Activated CD4-positive, alpha-beta T cell treated with anti-CD3 and anti-CD28 coated beads for 1 hour (primary cell): ENCODE measurements around the gene SEL1L3.

Experiments used
- DNase-seq: peaks from one replicate; pipeline ENCODE4 v3.0.0-alpha.2; 2020

Gene SEL1L3

DNA sequence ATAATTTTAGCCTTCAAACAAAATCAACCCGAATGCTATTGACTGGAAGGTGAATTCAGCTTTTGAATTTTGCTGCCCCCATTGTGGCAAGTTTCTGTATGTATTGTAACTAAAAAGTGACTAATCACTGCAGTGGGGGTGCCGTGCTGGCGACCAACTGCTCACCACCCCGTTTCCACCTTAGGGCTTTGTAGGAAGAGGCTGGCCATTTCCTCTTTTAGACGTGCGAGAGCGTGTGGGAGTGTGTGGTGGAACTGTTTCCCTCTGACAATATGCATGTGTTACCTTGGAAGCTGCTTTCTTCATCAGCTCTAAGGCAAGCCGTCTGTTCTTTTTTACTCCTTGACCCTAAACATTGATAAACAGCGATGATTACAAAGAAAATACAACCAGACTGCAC lies 78.8 kb downstream of the SEL1L3 start:
- no peak for DNase-seq

DNA sequence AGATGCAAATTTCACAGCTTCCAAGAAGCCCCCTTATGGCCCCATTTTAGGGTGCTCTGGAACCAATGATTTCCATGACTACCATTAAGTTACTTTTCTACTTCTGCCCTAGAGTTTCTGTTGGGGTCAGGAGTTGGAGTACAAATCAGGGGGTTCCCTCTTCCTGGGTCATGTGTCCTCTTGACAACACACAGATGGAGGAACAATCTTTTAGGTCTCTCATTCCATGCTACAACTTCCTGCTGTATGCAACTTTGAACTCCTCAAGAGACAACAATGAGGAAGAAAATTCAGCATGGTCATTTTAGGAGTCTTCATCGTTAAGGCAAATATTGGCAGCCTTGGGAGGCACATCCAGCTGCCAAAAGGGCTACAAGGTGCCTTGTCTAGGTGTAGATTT lies 79.7 kb downstream of the SEL1L3 start:
- no peak for DNase-seq

DNA sequence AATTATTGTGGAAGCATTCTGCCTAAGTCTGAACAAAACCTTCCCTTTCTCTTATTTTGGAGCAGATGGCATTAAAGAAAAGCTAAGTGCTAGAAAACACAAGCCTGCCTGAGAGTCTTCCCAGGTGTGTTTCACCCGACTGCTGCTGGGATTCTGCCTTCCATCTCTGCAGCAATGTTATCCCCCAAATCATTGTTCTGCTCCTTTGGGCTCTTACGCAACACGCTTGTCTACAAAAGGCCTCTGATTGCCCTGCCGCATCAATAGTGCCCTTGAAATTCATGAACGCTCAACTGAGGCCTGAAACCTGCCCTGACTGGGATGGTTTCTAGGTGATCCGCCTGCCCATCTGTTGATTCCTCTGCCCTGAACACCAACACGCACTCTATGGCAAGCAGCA lies 80.3 kb downstream of the SEL1L3 start:
- no peak for DNase-seq

DNA sequence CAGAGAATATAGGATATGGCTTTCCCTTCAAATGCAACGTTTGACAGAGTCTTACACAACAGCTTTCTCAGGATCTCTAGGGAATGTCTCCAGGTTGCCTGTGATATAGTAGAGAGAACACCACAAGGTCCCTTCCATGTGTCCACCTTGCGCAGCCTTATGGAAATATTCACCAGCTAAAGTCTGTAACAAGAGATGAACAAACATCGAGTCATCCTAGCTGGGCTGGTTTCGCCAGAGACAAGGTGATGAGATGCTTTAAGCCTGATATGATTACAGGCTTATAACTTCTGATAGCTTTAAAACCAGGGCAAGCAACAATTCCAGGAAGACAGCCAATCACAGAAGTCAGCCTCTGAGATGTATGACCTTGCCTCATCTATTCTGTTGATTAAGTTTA lies 83.8 kb downstream of the SEL1L3 start:
- DNase-seq, result no peak

DNA sequence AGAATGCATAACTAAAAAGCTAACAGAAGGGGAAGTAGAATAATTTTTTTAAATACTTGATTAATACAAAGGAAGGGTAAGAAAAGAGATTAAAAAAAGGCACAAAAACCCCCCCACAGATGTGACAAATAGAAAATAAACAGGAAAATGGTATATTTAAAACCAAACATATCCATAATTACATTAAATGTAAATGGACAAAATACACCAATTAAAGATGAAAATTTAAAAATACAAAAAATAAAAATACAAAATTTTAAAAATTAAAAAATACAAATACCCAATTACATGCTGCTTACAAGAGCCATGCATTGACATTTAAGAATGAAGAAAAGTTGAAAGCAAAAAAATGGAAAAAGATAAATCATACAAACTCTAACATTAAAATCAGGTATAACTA lies 86.0 kb downstream of the SEL1L3 start:
- DNase-seq, result no peak

DNA sequence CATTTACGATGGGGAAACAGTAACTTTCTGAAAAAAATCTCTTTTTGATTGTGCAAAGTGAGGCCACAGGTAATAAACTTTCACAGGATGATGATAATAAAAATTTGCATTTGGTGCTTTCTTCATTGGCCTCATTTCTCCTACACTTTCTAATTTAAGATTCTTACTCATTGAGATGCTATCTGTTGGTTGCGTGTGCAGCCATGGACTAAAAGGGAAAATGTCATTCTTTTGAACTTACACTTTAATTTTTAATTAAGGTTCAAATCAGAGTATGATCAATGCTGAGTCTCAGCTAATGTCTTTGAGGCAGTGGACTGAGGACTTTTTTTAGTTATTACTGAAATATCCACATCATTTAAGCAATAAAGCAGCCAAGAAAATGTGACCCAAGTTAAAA lies 87.6 kb downstream of the SEL1L3 start:
- no peak for DNase-seq

DNA sequence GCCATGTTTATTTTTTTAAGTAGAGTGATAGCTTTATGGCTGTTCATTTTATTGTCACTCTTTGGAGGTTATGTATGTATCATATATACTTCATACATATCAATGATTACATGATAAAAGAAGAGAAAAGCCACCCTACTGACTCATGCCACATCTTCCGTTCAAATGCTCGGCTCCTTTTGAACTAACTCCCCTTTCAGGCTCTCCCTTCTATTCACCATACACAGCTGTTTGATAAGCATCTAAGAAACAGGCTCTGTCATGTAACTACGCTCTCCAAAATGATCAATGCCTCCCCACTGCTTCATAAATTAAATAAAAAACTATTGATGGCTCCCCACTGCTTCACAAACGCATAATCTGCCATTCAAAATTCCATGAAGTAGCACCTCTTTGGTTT lies 89.4 kb downstream of the SEL1L3 start:
- no peak for DNase-seq

DNA sequence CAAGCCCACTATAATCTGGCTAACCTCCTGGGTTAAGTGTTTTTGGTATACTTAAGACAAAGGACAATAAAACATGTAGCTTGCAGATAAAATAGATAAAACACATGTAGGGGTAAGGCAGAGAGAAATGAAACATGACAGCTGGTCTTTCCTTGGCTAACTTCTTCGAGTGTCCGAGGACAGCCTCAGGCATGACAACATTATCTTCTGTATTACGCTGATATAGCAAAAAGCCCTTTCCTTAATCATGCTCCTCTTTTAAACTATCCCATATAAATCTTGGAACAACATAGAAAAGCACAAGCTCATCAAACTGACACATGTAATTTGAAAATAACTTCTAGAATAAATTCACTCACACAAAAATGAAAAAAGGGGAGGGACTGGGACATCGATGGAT lies 91.1 kb downstream of the SEL1L3 start:
- no peak for DNase-seq

DNA sequence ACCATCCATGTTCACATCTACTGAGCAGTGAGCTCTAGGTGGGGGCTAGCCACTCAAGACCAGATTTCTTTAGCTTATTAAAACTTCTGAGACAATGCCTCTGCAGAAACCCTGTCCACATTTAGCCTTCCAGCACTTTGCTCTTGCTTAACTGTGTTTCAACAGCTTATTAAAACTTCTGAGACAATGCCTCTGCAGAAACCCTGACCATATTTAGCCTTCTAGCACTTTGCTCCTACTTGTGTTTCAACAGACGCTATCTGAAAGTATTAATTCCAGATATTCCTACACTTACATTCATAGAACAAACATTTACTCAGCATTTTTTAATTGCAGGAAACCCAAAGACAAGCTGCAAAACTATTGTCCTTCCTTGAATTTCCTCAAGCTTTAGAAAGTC lies 91.9 kb downstream of the SEL1L3 start:
- no peak for DNase-seq

DNA sequence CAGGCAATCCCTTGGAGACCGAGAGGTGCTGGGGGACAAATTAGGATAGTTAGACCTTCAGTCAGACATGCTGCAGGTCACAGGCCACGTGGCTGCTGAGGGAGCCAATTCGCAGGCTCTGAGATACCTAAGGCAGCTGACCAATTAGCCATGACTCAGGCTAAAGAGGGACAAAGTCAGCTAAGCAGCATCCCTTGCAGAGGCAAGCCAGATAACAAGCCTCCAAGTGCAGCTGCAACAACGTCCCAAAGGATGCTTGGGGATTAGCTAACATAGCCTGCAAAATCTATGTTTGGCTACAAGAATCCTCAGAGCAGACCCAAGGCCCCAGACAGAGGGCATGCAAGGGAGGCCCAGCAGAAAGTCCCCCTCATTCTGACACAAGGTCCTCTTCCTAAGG lies 93.5 kb downstream of the SEL1L3 start:
- no peak for DNase-seq

DNA sequence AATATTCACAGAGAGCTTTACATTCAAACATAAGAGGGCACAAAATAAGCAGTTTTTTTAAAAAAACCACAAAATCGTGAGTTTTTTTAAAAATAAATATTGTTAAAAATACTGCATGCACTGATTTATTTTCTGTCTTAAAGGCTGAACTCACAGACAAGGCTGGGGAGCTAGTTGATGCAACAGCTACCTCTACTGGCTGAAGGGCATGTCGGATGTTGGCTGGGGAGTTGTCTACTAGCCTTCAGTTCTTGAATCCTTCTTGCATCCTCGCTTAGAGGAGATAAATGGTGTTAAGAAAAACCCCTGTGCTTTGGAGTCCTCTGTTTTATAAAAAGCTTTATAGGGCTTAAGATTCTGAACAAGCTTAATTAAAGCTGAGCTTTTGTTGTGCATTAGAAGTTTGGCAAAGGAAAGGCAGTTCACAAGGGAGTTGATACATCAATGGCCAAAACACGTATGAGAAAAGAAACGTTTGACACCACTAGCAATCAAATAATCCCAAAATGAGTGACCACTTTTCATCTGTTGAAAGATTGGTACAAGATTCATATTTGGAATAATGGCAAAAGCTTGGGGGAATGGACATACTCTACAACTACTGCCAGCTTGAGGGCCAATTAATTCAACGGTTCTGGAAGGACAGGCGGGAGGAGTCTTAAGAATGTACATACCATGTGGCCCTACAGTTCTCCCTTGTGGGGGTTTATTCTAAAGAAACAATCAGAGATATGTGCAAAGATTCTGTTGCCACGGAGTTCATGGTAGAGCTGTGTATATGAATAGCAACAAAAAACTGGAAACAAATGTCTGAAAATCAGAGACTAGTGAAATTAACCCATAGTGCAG lies 94.7 kb downstream of the SEL1L3 start:
- DNase-seq, result no peak

DNA sequence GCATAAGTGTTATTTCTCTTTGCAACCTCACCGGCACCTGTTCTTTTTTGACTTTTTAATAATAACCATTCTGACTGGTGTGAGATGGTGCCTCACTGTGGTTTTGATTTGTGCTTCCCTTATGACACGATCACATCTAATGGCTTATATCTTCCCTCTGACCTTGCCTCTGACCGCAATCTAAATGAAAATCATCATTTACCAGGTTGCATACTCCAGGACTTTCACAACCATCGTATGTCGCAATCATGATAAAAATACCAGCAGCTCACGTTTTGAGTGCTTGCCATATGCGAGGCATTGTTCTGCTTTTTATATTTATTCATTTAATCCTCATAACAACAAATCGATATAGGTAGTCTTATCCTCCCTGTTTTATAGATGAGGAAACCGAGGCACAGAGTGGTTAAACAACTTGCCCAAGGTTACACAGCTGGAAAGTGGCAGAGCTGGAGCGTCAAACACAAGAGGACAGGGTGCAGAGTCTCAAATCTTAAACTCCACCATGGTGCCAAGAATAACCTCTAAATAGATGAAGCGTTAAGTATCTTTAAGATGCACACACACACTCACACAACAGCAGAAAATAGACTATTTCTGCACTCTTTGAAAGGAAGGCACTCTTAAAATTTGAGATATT lies 102.2 kb downstream of the SEL1L3 start:
- DNase-seq, result no peak

DNA sequence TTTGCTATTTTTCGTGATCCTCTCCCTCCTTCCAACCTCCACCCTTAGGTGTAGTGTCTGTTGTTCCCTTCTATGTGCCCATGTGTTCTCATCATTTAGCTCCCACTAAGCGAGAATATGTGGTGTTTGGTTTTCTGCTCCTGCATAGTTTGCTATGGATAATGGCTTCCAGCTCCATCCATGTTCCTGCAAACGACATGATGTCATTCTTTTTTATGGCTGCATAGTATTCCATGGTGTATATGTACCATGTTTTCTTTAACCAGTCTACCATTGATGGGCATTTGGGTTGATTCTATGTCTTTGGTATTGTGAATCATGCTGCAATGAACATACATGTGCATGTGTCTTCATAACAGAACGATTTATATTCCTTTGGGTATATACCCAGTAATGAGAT lies 102.7 kb downstream of the SEL1L3 start:
- no peak for DNase-seq

DNA sequence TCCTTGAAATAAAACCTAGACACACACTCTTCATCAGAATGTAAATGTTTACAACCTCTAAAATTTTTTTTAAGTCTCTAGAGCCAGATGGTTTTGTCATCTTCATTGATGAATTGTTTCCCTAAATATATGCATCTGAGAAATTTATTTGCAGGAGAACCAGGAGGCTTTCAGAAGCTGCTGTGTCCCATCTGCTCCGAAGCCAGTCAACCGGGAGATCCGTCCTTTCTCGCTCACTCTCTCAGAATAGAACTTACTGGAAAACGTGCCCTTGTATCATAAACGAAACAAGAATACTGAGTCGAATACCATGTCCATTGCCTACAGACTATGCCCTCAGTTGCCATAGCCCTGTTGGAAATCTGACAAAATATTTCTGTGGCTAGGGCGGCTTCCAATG lies 103.7 kb downstream of the SEL1L3 start:
- no peak for DNase-seq

DNA sequence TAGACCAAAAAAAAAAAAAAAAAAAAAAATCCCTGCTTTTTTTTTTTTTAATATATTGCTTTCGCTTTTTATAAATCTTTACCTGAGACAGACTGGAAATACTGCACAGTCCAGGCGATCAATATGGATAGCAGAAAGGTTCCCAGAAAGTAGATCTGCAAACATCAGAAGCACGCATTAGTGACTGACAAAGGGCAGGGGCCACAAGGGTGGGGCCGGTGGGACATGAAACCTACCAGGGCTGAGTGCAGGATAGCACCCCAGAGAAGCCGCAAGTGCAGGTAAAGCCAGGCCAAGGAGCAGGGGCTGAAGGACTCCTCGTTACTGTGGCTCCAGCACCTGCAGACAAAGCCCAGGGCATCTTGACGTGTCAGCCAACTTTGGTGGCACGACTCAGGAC lies 105.3 kb downstream of the SEL1L3 start:
- no peak for DNase-seq

DNA sequence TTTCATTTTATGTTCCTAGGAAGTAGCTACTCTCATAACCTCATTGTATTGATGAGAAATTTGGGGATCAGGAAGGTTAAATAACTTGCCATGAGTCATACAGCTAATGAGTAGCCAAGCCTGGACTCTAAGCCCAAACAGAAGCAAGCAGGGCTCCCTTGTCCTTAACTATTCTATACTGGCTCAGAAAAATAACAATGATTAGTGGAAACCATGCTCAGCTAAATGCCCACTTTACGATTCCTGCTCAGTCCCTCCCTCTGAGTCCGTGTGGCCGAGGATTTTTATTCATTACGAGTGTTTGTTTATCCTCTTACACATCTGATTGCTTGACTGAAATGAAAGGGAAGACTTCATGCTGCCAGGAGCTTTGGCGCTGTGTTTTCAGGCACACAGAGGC lies 106.3 kb downstream of the SEL1L3 start:
- DNase-seq, result no peak

DNA sequence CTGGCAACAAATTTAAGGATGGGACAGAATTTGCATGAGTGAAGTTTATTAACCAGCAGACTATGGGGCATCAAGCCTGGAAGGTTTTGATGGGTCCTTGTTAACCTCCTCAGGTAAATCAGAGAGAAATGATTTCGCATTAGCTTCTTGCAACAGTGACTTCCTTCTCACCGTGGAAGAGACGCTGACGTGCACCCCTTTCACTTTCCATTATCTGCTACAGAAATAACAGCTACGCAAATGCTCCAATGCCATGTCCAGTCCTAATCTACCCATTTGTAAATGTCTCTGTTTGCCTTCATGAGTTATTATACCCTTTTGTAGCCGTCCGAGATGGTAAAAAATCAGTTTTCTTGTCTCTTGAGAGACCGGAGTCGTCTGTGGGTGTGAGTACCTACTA lies 106.9 kb downstream of the SEL1L3 start:
- DNase-seq, result no peak

DNA sequence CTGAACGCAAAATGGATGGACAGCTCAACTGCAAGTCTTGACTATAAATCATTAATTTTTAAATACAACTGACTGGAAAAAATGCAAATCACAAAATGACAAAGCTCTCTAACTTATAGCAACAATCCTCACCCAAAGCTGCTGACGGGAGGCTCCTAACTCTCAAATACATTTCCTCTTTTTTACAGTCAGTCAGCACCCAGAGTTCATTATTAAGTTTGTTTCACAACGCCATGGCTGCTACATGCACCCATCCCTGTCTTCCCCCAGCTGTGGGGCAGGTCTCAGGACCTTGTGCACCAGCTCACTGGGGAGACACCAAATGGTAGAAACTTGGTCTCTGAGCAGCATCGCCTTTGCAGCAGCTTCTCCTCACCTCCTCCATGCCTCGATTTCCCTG lies 109.5 kb downstream of the SEL1L3 start:
- no peak for DNase-seq

DNA sequence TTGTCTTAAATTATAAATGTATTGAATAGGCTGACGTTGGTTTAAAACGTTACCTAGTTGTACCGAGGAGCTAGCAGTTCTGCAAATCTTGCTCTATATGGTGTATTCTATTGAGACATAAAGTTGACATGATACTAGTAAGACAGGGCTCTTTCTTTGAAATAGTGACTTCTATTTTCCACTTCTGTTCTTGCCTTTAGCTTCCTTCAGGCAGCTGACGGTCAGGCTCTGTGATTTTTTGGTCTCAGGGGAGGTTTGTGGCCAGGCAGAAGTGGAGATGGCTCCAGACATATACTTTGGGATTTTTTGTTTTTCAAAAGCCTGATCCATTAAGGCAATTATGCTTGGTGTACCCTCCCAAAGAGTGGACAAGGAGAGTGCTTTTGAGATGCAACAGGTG lies 111.9 kb downstream of the SEL1L3 start:
- DNase-seq, result no peak

DNA sequence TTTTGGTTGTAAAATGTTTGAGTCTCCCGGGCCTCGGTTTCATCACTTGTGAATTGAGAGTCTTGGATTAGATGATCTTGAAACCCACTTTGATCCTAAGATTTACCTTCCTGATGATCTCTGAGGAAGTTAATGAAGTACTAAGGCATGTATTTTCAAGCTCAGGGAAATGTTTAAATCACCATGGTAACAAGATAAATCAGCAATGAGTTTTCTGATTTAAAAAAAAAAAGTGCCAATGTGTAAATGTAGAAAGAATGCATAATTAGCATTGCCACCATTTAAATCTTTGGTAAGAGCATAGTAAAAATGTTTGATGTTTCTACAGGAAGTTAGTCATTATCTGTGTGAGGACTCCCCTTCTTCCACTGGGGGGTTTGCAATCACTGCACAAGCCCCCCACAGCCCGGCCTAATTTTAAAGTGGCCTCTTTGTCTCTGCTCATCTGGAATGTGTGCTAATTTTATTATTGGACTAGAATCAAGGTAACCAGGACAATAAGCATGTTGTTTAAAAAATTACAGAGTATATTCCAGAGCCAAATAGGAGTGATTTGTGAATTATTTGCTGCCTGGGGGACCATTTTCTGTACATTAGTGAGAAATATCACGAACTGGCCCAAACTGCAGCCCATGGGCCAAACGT lies 113.5 kb downstream of the SEL1L3 start:
- DNase-seq, result no peak

DNA sequence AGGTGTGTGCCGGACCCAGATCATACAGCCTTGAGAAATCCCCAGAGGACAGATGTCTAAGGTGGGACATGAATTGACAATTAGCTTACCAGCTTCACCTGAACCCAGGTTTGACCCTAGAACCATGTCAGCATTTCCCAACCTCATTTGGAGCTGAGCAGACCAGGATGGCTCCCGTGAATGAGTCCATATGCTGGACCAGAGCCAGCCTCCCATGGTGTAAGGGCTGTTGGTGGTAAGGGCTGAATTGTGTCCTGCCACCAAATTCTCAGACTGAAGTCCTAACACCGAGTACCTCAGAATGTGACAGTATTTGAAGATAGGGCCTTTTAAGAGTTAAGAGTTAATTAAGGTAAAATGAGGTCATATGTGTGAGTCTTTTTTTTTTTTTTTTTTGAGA lies 118.8 kb downstream of the SEL1L3 start:
- DNase-seq, result no peak

DNA sequence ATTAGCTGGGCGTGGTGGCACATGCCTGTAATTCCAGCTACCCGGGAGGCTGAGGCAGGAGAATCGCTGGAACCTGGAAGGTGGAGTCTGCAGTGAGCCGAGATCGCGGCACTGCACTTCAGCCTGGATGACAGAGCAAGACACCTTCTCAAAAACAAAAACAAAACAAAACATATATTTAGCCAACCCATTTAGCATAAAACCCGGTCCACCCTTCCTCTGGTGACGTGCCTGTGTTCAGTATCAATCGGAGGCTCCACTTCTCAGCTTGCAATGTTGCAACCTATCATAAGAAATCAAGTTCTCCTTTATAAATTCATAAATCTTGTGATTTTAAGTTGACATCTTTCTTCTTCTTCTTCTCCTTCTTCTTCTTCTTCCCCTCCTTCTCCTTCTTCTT lies 133.2 kb downstream of the SEL1L3 start:
- no peak for DNase-seq

DNA sequence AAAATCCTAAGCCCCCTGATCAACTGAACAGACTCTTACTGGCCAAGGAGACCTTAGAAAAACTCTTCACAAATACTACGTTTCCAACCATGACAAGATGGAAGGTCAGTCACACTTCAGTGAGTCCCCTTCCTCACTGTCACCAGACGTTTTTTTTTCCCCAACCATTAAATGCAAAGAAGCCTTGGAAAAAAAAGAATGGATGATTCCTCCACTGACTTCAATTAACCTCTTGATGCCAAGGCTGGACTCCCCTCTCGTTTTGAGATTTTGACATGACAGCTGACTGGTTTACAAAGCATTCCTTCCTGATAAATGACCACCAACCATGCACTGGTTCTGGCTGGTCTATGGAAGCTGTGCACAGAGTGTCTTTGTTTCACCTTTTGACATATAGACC lies 133.9 kb downstream of the SEL1L3 start:
- no peak for DNase-seq

DNA sequence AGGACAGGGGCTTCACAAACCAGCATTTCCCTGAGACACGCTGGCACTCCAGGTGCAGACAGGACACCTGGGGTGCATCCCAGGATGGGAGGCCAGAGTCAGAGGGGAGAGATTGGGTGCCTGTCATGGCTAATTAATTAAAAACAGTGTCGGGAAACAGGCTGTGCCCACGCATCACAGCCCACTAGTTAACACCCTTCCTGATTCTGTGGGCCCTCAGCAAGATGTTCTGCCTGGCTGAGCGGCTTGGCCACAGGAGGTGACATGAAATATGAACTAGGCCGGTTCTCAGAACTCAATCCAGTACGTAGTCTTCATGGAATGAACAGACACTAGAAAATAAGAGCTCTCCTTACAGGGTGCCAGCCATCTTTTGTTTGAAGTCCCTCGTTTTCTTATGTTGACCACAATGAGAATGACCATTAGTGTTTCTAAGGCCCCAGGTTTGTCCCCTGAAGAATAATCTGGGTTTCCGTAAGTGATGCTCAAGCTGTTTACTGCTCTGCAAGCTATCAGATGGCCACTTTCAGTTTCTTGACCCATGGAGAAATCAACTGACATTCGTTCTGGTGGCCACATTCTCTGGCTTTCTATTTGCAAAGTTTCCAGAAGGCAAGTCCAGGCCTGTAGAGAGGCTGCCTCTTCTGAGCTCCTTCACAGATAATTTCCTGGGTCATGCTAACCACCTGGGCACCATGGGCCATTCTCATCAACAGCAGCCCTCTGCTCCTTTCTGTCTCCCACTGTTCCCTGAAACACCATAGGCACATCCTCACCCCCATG lies 134.9 kb downstream of the SEL1L3 start:
- no peak for DNase-seq
